GM12873 (cell line): Measurements from ENCODE around the gene PRRX2.
A peak's percentile ranks its signal among the peaks of the same experiment; 100 is the strongest.

Experiments
- CTCF ChIP-seq: IDR thresholded peaks from 2 replicates; pipeline ENCODE4 v1.5.1; 2012; ENCODE audit warnings: low read depth, mild to moderate bottlenecking, moderate library complexity, low read length, control low read depth; ENCODE audit not compliant: insufficient read depth; ENCODE audit errors: missing control alignments

PRRX2 gene

GRCh38 chr9:129665389-129665775 is at the start of gene PRRX2:
TSS of gene PRRX2 (plus strand) at chr9:129665647. CDS start at chr9:129665868, 221 bp downstream.
- TF ChIP-seq CTCF: no peak

DNA sequence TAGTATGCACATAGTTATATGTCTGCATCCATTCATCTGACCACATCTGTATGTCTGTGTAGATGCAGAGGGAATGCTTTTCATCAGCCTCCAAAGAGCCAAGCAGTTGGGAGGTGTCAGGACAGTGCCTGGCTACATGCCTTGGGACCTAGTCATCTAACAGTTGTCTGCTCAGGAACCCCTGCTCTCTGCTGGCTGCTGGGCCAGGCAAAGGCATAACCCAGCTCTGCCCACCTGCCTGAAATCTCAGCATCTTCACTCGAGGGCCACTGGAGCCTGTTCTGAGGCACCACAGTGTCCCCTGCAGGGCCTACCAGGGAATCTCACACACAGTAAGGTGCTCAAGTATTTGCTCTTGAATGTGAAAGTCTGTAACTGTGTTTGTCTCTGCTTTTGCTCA is 48.3 kb upstream of the PRRX2 start:
- TF ChIP-seq CTCF: peak; percentile 68

- TF ChIP-seq CTCF: no peak
Measured at GRCh38 chr9:129619787-129620668, 45.4 kb upstream of the PRRX2 start.

DNA sequence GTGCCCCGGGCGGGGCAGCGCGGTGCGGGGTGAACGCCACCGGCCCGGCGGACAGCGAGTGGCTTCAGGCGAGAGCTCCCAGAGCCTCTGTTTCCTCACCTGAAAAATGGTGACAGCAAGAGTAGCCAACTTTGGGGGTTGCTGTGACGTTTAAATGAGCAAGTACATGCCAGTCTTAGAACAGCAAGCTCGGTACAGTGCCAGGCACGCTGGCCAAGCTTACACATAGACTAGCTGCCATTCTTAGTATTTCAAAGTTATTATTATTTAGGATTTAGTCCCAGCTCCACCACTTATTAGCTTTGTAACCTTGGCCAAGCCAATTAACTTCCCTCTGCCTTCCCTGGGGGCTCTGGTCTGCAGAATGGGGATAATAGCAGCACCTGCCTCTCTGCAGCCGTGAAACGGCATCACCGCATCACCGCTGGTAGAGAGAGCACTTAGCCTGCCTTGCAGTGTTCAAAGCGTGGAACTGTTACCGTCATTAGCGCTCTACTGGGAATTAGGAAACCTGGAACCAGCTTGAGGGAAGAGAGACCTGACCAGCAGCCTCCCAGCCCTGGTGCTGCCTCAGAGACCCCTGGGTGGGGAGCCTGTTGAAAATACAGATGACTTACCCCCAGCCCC is 44.7 kb upstream of the PRRX2 start, which contains the start of gene C9orf50:
Gene C9orf50 (minus strand): TSS at position 433 of the 627 bp plus-strand sequence. CDS start 527 bp downstream, outside the sequence.
- TF ChIP-seq CTCF: no peak

- no peak for TF ChIP-seq CTCF
Measured at GRCh38 chr9:129623331-129623730, 42.1 kb upstream of the PRRX2 start.

- TF ChIP-seq CTCF: peak; percentile 85
Measured at GRCh38 chr9:129624168-129624759, 41.2 kb upstream of the PRRX2 start.

GRCh38 chr9:129624947-129625346 is 40.5 kb upstream of the PRRX2 start:
- TF ChIP-seq CTCF: no peak
